GM18502 (cell line): ENCODE measurements around the gene BOC.

ENCODE experiments used
- ATAC-seq: cut with Tn5 transposase; IDR thresholded peaks from one replicate; pipeline ENCODE4 v1.9.1; 2021; ENCODE audit warnings: mild to moderate bottlenecking; ENCODE audit not compliant: unreplicated experiment, poor library complexity

The BOC gene

GRCh38 chr3:113243071-113243470 lies 31.7 kb downstream of the BOC start:
- no peak for ATAC-seq

- no peak for ATAC-seq
Measured at GRCh38 chr3:113243846-113244245, 32.5 kb downstream of the BOC start.

GRCh38 chr3:113245761-113246161 lies 34.4 kb downstream of the BOC start:
- no peak for ATAC-seq

DNA sequence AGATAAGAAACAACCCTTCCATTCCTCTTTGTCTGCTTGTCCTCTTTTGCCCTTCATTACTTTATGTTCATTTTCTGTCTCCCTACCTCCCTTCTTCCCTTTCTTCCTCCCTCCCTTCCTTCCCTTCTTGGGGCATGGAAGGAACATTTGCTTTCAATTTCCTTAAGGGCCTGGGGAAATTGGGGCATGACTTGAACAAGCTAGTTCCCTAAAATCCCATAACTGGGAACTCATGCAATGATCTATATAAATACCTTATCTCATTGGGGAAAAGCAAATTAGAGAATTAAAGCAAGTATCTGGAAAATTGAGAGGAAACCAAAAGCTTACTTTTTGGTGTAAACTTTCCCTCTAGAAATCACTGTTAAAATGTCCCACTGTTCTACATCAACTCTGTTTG lies 35.7 kb downstream of the BOC start:
- no peak for ATAC-seq

DNA sequence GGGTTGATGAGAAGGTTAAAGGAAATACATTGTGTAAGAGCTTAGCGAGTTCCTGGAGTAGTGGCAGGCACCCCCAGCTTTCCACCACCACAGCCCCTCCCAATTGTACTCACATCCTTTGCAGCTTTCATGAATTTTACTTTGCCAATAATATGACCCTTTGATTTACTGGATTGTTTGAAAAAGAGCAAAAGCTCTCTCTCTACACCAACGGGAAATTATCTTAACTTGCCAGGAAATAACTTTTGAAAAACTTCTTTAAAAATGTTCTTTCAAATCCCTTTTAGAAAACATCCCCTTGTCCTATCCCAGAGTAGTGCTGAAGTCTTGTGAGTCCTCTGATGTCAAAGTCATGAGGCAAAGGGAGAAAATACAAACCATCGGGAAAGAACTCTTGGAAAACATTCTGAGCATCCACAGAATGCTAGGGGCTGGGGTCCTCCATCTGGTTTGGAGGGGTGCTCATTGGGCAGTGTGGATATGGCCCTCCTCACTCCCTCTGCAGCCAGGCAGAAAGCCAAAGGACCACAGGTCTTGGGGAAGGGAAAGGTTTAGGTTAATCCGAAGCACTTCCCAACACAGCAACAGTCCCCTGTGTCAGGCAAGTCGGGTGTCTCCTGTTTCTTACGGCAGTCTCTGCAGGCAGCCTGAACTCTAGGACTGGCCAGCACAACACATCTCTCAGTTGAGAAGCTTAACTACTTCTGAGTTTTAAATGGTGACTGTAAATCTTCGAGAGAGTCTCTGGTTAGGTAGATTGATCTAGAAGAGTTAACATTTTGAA lies 36.5 kb downstream of the BOC start:
- ATAC-seq: no peak

DNA sequence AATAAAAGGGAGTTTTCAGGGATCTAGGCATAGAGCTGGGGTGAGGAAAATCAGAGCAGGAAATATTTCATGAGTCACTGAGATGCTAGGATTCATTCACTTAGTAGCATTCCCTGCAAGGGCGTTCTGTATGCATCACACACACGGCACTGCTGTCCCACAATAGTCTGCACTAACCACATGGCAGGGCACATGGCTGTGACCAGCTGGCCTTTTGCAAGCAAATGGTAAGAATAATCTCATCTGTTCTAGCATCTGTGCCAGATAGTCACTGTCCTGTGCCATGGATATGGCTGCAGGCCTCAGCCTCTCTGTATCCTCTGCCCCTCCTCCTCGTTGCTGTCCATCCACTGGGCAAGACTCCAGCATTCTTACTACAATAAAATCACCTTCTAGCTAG lies 37.8 kb downstream of the BOC start:
- ATAC-seq: no peak

DNA sequence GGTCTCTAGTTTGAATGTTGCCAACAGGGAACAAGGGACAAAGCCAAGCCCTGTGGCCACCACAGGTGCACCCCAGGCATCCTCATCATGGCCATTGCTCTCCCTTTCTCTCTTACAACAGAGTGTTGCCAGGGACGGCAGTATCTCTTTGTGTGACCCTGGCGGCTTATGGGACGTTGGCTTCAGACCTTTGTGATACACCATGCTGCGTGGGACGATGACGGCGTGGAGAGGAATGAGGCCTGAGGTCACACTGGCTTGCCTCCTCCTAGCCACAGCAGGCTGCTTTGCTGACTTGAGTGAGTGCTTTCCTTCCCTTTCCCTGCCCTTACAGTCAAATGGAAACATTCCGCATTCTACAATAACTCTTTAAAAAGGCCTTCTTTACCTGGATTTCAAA lies 38.2 kb downstream of the BOC start:
- ATAC-seq: no peak

DNA sequence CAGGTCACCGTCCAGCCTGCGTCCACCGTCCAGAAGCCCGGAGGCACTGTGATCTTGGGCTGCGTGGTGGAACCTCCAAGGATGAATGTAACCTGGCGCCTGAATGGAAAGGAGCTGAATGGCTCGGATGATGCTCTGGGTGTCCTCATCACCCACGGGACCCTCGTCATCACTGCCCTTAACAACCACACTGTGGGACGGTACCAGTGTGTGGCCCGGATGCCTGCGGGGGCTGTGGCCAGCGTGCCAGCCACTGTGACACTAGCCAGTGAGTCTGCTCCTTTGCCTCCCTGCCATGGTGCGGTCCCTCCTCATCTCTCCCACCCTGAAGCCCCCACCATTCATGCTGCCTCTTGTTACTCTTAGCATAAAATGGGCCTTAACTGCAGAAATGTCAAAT lies 39.2 kb downstream of the BOC start:
- no peak for ATAC-seq

- ATAC-seq: no peak
Measured at GRCh38 chr3:113251817-113252216, 40.5 kb downstream of the BOC start.

DNA sequence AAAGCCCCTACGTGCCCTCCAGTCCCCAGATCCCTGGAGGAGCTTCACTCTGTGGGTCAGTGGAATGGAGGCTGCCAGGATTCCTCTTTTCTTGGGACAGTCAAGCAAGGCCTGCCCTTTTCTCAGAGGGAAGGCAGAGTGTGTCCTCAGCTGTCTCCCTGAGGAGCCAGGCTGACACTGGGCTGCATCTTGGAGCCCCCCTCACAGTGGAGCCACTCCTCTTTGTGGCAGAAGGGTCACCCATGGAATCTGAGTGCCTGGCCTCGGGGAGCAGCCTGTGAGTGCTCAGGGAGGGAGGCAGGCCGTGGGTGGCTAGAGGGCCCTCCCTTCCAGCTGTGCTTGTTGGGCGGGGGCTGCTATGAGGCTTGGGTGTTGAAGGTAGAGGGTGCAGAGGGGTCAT lies 41.2 kb downstream of the BOC start:
- ATAC-seq: no peak

GRCh38 chr3:113253702-113254101 lies 42.3 kb downstream of the BOC start:
- ATAC-seq: no peak

GRCh38 chr3:113254171-113254947 lies 43.0 kb downstream of the BOC start:
- no peak for ATAC-seq

GRCh38 chr3:113255100-113255853 lies 43.9 kb downstream of the BOC start:
- ATAC-seq: no peak

DNA sequence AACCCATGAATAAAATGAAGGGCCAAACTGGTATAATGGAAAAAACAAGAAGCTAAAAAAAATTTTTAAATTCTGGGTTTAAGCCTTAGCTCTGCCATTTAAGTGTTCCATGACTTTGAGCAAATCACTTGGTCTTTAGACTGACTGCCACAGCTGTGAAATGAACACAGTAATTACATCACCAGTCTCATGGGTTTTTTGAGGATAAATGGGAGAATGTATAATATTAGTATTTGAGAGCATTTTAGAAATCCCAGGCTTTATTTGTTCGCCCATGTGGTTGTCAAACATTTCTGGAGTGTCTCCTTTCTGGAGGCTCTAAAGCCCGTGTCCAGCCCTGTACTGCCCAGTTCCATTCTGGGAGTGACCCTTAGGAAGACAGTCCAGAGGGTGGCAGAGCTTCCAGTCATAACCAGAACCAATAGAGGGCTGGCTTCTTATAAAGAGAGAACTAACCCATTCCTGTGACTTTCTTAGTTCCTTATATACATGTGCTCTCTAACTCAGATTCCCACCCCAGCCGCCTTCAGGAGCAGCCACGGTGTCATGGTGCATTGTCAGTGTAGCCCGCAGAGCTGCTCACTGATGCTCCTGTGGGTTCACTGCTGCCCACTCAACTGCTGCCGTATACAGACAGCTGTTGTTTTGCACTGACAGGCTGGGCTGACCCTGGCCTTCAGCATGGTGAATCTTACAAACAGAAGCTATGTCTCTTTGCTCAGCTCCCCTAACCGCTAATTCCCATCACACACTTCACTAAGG lies 44.7 kb downstream of the BOC start:
- ATAC-seq: peak; percentile 47

- no peak for ATAC-seq
Measured at GRCh38 chr3:113258361-113258760, 47.0 kb downstream of the BOC start.

GRCh38 chr3:113259196-113259595 lies 47.8 kb downstream of the BOC start:
- no peak for ATAC-seq

GRCh38 chr3:113261063-113261625 lies 49.8 kb downstream of the BOC start:
- no peak for ATAC-seq

- no peak for ATAC-seq
Measured at GRCh38 chr3:113261626-113262303, 50.4 kb downstream of the BOC start.

GRCh38 chr3:113262304-113262665 lies 50.9 kb downstream of the BOC start:
- ATAC-seq: no peak

DNA sequence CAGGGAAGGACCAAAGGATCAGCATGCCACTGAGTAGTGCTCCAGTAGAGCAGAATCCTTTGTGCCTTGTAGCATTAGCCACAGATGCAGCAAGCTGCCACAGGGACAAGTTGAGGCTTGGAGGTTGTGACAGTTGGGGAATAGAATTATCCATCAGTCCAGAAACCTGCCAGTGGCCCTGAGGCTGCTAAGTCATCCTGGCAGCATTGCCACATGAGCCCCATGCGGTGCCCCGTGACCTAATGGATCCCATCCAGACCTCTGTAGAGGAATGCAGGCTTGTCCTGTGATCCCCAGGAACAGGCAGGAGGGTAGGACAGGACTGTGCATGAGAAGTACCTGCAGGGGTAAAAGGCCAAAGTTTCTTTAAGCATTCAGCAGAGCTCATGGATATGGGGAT lies 51.7 kb downstream of the BOC start:
- no peak for ATAC-seq
